ENCODE measurements around the gene ARHGEF9.

ARHGEF9 gene

GRCh38 chrX:63746278-63746677, 38.7 kb downstream of the ARHGEF9 start:
- no peak for DNase-seq

- no peak for DNase-seq
These were observed 40.1 kb downstream of the ARHGEF9 start for GRCh38 chrX:63744850-63745394.

- no peak for DNase-seq
These were observed 41.4 kb downstream of the ARHGEF9 start for GRCh38 chrX:63743596-63743995.

GRCh38 chrX:63740382-63740781, 44.6 kb downstream of the ARHGEF9 start:
- no peak for DNase-seq

- no peak for DNase-seq
These were observed 45.1 kb downstream of the ARHGEF9 start for GRCh38 chrX:63739885-63740284.

GRCh38 chrX:63738696-63739095, 46.3 kb downstream of the ARHGEF9 start:
- DNase-seq, result no peak

- no peak for DNase-seq
These were observed 47.7 kb downstream of the ARHGEF9 start for GRCh38 chrX:63737131-63737921.

- DNase-seq, result no peak
These were observed 49.1 kb downstream of the ARHGEF9 start for GRCh38 chrX:63735882-63736281.

- no peak for DNase-seq
These were observed 64.7 kb downstream of the ARHGEF9 start for GRCh38 chrX:63720293-63720692.

- no peak for DNase-seq
These were observed 65.4 kb downstream of the ARHGEF9 start for GRCh38 chrX:63719633-63720032.

- no peak for DNase-seq
These were observed 66.9 kb downstream of the ARHGEF9 start for GRCh38 chrX:63718010-63718694.

GRCh38 chrX:63713526-63713925, 71.5 kb downstream of the ARHGEF9 start:
- DNase-seq, result no peak

GRCh38 chrX:63708801-63709200, 76.2 kb downstream of the ARHGEF9 start:
- no peak for DNase-seq

GRCh38 chrX:63702556-63702955, 82.5 kb downstream of the ARHGEF9 start:
- no peak for DNase-seq

- peak; percentile 6 for DNase-seq
These were observed 97.9 kb downstream of the ARHGEF9 start for GRCh38 chrX:63686878-63687714.

GRCh38 chrX:63680423-63680822, 104.6 kb downstream of the ARHGEF9 start:
- no peak for DNase-seq

- DNase-seq, result no peak
These were observed 105.6 kb downstream of the ARHGEF9 start for GRCh38 chrX:63679432-63679831.

GRCh38 chrX:63675716-63676115, 109.3 kb downstream of the ARHGEF9 start:
- no peak for DNase-seq

GRCh38 chrX:63673896-63674295, 111.1 kb downstream of the ARHGEF9 start:
- no peak for DNase-seq

GRCh38 chrX:63664741-63665140, 120.3 kb downstream of the ARHGEF9 start:
- DNase-seq, result no peak

GRCh38 chrX:63664083-63664482, 120.9 kb downstream of the ARHGEF9 start:
- no peak for DNase-seq

GRCh38 chrX:63661676-63662075, 123.3 kb downstream of the ARHGEF9 start:
- DNase-seq, result no peak

GRCh38 chrX:63658920-63659319, 126.1 kb downstream of the ARHGEF9 start:
- no peak for DNase-seq

Measured in NCI-H1436 (cell line).